SK-N-SH (cell line): ENCODE data around the gene SMO.
A peak's percentile ranks its signal among the peaks of the same experiment; 100 is the strongest.

Experiments
- FOXM1 ChIP-seq: IDR thresholded peaks from 2 replicates; pipeline ENCODE4 v1.4.0; 2012; ENCODE audit warnings: low read depth, mild to moderate bottlenecking
- POLR2AphosphoS5 ChIP-seq: IDR thresholded peaks from 2 replicates; pipeline ENCODE4 v1.6.1; 2012; ENCODE audit warnings: low read depth, low read length
- RAD21 ChIP-seq: IDR thresholded peaks from 2 replicates; pipeline ENCODE4 v1.6.1; 2012; ENCODE audit warnings: mild to moderate bottlenecking, low read length
- TAF1 ChIP-seq: IDR thresholded peaks from 2 replicates; pipeline ENCODE4 v1.6.1; 2012; ENCODE audit warnings: low read depth, mild to moderate bottlenecking, low read length, moderate library complexity, borderline replicate concordance
- TF ChIP-seq, protein P1 (sequence below): fragments of 200-600 bp; sonication (generic); IDR thresholded peaks from 2 replicates; pipeline ENCODE4 v1.6.1; 2017; ENCODE audit warnings: antibody characterized with exemption, mild to moderate bottlenecking, moderate library complexity
- TF ChIP-seq, protein P2 (sequence below): IDR thresholded peaks from 2 replicates; pipeline ENCODE4 v1.4.0; 2012; ENCODE audit warnings: low read depth

DNA sequence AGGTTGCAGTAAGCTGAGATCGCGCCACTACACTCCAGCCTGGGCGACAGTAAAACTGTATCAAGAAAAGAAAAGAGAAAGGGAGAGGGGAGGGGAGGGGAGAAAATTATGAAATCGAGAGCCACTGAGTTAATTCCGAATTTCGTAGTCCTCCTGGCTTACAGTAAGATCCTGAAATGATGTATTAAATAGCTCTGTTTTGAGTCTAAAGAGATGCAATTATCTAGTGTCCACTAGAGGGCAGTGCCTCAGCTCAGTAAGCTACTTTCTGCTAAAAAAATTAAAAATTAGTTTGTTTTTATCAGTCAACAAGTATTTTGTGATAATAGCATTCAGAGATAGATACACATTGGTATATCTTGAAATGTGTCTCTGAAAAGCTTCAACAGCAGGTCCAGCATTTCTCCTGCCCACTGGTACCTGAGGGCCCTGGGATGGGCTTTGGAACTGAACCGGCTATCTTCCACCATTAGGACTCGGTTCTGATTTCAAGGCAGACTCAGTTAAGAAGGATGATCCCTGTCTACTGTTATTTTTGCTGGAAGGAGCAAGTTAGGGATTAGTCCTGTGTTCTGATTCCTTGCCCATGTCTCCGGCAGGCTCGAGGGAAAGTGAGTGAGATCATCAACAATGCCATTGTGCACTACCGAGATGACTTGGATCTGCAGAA is 24.4 kb upstream of the SMO start:
- TF ChIP-seq, protein P1, sequence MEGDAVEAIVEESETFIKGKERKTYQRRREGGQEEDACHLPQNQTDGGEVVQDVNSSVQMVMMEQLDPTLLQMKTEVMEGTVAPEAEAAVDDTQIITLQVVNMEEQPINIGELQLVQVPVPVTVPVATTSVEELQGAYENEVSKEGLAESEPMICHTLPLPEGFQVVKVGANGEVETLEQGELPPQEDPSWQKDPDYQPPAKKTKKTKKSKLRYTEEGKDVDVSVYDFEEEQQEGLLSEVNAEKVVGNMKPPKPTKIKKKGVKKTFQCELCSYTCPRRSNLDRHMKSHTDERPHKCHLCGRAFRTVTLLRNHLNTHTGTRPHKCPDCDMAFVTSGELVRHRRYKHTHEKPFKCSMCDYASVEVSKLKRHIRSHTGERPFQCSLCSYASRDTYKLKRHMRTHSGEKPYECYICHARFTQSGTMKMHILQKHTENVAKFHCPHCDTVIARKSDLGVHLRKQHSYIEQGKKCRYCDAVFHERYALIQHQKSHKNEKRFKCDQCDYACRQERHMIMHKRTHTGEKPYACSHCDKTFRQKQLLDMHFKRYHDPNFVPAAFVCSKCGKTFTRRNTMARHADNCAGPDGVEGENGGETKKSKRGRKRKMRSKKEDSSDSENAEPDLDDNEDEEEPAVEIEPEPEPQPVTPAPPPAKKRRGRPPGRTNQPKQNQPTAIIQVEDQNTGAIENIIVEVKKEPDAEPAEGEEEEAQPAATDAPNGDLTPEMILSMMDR: peak; percentile 100
- TF ChIP-seq POLR2AphosphoS5: no peak
- TF ChIP-seq RAD21: peak; percentile 79
- TF ChIP-seq, protein P2, sequence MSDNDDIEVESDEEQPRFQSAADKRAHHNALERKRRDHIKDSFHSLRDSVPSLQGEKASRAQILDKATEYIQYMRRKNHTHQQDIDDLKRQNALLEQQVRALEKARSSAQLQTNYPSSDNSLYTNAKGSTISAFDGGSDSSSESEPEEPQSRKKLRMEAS: no peak
- TF ChIP-seq FOXM1: no peak
- no peak for TF ChIP-seq TAF1
